Activated CD8-positive, alpha-beta memory T cell treated with anti-CD3 and anti-CD28 coated beads, Interleukin-2, amount 50 U/mL, for 48 hours (primary cell): ENCODE results near the gene CCNL2.
A peak's percentile ranks its signal among the peaks of the same experiment; 100 is the strongest.
"Not testable (repeated sequence)": the region's sequence is repeated elsewhere in the genome, so short reads cannot be mapped to it uniquely, and the experiment has no call there.

ENCODE experiments used
- DNase-seq: peaks from one replicate; pipeline ENCODE4 v3.0.0-alpha.2; 2020

CCNL2 gene

DNA sequence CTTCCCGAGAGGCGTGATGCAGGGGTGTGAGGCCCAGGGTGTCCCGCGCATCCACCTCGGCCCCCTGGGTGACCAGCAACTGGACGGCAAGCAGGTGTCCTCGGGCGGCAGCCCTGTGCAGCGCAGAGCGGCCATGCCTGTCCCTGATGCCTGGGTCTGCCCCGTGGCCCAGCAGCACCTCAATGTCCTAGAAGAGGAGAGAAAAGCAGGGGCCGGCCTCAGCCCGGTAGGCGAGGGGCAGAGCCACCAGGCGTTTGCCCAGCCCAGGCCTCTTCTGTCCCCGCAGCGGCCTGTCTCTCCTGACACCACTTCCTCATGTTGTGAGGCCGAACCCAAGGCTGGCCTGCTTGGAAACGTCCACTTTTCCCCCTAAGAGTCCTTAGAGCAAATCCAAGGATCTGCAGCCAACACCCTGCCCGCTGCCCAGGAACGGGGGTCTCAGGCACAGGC is 20.3 kb upstream of the CCNL2 start:
- no peak for DNase-seq

- DNase-seq: no peak
These were observed 19.6 kb upstream of the CCNL2 start for GRCh38 chr1:1418464-1419362.

DNA sequence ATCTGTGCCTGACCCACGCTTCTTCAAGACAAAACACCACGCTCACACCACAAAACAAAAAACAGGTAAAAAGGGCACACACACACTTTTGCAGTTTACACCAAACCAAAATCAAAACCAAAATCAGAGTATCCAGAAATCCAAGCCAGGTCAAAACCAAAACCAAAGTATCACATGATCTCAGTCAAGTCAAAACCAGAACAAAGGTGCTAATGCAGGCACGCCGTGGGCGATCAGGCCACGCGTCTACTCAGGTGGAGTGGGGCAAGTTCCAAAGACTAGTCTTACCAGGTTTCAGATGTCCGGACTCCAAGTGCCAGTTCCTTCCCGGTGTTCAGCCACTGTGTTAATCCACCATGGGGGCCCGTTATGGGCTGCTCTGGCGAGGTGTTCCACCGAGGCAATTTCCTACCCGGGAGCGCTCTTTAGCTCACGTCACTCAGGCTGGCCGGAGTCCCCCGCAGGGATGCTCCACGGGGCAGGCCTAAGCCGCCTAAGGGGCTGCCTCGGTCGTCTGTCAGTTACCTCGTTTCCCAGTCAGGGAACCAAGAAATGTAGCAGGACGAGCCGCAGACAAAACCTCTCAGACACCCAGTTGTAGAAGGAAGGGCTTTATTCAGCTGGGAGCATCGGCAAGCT is 18.8 kb upstream of the CCNL2 start:
- not testable (repeated sequence) for DNase-seq

GRCh38 chr1:1417396-1417795 is 18.3 kb upstream of the CCNL2 start:
- not testable (repeated sequence) for DNase-seq

- no peak for DNase-seq
These were observed 16.6 kb upstream of the CCNL2 start for GRCh38 chr1:1415751-1416150.

GRCh38 chr1:1412311-1412902 is 13.3 kb upstream of the CCNL2 start:
- DNase-seq: peak; percentile 56

DNA sequence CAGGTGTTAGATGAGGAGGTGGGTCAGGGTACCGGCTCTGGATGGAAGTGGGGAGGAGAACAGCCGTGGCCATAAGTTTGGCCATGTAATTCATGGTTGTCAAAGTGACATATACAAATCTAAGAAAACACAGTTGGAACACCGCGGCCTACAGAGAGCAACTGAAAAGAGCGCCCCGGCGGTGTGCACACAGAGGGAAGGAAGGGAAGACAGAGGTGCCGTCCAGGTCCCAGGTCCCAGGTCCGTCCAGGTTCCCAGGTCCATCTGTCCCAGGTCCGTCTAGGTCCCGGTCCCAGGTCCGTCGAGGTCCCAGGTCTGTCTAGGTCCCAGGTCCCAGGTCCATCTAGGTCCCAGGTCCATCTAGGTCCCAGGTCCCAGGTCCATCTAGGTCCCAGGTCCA is 12.5 kb upstream of the CCNL2 start:
- DNase-seq: no peak

DNA sequence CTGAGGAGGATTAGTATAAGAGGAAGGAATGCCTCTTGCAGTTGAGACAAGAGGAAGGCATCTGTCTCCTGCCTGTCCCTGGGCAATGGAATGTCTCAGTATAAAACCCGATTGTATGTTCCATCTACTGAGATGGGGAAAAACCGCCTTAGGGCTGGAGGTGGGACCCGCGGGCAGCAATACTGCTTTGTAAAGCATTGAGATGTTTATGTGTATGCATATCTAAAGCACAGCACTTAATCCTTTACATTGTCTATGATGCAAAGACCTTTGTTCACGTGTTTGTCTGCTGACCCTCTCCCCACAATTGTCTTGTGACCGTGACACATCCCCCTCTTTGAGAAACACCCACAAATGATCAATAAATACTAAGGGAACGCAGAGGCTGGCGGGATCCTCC is 11.1 kb upstream of the CCNL2 start:
- not testable (repeated sequence) for DNase-seq

GRCh38 chr1:1407636-1408318 is 8.6 kb upstream of the CCNL2 start:
- DNase-seq: no peak

DNA sequence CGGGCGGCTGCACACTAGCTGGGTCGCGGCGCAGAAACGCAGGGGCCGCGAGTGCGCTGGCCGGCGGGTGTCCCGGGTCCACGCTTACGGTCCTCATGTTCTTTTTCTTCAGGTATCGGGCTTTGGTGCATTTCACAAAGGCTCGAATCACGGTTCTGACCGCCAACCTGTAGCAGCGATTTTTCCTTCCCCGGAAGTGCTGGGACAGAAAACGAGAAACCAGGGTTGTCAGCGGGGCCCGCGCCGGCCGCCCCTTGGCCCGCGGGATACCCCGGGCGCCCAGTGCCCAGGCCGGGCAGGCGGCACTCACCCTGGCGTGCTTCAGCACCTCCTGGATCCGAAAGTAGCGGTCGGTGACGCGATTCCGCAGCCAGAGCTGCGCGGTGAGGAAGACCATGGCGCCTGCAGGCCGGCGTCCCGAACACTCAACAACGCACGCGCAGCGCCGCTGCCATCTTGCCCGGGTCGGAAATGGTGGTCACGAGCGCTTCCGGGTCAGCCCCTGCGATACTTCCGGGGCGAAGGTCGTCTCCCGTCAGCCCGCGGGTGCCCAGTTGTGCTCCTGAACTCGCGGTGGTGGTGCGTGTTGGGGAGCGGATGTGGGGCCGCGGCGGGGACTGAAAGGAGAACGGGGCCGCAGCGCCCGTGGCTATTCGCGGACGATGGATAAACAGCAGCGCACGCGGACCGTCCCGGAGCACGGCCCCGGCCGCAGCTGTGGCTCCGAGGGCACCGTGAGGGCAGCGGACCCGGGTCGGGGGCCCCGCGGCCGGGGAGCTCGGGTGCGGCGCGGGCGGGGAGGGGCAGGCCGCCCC is 7.9 kb upstream of the CCNL2 start, which contains the start of gene MRPL20:
MRPL20 (minus strand) TSS at position 473 of the 815 bp plus-strand sequence; CDS start at position 397, 76 bp downstream.
- DNase-seq: peak; percentile 97

GRCh38 chr1:1406101-1406820 is 7.1 kb upstream of the CCNL2 start:
- DNase-seq: no peak

DNA sequence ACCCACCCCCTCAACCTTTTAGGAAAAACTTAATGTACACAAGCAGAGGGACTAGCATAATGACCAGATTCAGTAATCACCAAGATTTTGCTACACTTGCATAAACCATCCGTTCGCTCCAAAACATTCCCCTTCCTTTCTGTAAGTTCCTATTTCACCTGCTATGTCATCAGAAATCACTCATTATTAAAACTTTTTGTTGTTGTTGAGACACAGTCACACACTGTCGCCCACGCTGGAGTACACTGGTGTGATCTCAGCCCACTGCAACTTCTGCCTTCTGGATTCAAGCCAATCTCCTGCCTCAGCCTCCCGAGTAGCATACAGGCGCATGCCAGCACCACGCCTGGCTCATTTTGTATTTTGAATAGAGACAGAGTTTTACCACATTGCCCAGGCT is 4.5 kb upstream of the CCNL2 start:
- no peak for DNase-seq

DNA sequence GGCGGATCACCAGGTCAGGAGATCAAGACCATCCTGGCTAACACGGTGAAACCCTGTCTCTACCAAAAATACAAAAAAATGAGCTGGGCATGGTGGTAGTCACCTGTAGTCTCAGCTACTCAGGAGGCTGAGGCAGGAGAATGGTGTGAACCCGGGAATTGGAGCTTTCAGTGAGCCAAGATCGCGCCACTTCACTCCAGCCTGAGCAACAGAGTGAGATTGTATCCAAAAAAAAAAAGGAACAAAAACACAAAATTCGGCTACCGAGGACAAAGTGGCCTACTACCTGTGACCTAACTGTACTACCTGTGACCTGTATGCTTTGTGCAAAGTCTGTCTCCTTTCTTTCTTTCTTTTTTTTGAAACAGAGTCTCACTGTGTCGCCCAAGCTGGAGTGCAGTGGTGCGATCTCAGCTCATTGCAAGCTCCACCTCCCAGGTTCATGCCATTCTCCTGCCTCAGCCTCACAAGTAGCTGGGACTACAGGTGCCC is 3.8 kb upstream of the CCNL2 start:
- DNase-seq: not testable (repeated sequence)

- peak; percentile 67 for DNase-seq
These were observed 3.2 kb upstream of the CCNL2 start for GRCh38 chr1:1402072-1402900.

DNA sequence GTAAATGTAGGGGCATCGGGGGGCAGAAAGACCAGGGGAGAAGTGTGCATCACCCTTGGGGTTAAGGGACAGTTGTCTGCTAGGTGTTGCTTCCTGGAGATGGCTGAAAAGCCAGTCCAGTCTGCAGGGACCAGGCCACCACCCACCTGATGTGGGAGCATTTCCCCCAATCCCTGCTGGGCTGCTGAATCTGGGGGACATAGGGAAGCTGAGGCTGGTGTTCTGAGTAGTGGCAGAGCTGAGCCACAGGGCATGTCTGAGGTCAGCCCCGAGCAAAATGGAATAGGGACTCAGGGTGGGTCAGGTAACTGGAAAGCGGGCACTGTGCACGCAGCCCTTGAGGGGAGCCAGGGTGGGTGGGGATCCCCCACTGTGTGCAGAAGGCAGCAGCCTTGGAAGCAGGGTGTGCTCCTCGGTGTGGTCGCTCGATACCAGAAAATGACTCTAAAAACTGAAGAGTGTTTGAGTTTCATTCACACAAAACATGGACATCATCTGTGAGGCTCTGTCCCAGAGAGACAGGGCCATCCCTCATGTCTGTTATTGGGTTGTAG is 2.4 kb upstream of the CCNL2 start:
- no peak for DNase-seq

GRCh38 chr1:1400576-1401456 is 1.7 kb upstream of the CCNL2 start:
- DNase-seq: no peak

DNA sequence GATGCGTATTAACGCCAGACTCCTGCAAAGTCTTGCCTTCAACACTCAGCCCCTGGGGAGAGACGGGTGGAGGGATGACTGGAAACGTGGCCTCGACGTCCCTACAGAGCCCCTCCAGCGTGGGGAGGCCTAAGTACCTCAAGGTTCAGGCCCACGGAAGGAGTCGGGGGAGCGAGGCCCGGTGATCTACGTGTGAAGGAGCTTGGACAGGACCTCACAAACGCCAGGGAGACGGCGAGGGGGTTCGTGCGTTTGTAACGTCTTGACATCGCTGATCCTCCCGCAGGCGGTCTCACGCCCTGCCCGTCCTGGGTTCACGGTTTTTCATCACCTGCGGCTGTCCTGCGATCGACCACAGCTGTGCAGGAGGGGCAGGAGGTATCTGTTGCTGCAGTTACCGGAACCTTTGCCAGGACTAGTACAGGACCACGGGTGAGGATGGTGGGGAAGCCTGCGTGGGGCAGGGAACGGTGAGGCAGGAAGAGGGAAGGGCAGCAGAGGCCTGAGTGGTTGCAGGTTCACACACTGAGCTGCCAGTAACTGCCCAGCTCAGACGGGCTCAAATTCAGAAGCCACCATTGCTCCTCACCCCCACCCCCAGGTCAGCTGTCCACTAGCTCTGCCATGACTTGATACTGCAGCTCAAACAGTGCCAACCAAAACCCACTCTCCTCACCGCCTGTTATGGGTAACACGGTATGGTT is 889 bp upstream of the CCNL2 start:
- no peak for DNase-seq

GRCh38 chr1:1398677-1399186 is 403 bp downstream of the CCNL2 start:
- no peak for DNase-seq
